Ramos (cell line): ENCODE data around the gene EPHA2.

Source experiments
- in situ Hi-C: fragments of 300-500 bp; cut with MboI; formaldehyde crosslinking; loops from one replicate; pipeline ENCODE4 v1.14.3; 2022; ENCODE audit warnings: low sequenced_read_pairs; ENCODE audit not compliant: unreplicated experiment

The EPHA2 gene

DNA sequence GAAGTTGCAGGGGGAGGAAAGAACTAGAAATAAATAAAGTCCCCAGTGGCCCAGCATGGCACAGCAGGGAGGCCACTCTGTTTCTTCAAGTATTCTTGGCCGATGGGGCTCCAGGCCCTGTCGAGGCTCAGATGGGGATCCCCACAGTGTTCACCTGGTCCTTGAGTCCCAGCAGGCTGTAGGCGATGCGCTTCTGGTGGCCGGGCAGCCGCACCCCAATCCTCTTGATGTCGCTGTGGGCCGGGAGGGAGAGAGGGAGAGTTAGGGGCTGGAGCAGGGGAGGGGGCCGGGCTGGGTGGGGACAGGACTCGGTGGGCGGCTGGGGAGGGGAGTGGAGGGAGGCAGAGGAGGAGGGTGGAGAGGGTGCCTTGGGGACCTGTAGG, 30.8 kb downstream of the EPHA2 start:
- in situ Hi-C loops: no loop called here

DNA sequence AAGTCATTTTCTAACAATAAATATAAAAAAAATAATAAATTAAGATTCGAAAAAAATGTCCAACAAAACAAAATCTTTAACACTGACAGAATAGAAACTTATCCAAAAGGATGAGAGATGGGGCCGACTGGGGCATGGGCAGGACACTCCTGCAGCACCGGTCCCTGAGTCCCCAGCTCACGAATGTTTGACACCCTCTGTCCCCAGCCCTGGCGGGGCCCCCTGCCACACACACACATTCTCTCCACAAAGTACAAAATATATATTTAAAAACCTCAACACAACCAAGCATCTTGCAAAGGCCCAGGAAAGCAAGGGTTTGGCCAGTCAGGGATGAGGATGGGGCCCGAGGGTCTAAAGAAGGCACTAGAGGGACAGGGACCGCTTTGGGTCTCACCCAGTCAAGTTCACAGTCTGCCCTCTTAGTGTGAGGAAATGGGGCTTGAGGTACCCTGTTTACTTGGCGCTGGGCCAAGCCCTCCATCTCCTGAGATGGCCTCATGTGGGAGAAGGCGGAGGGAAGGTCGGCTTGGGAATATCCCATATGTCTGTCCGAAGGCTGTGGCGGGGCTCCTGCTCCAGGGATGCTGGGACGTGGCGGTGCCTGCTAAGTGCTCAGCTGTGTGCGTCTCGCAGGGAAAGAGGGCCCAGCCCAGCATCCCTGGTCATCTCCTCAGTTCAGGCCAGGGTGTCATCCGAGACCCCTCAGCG, 31.3 kb downstream of the EPHA2 start:
- in situ Hi-C loops: no loop called here

DNA sequence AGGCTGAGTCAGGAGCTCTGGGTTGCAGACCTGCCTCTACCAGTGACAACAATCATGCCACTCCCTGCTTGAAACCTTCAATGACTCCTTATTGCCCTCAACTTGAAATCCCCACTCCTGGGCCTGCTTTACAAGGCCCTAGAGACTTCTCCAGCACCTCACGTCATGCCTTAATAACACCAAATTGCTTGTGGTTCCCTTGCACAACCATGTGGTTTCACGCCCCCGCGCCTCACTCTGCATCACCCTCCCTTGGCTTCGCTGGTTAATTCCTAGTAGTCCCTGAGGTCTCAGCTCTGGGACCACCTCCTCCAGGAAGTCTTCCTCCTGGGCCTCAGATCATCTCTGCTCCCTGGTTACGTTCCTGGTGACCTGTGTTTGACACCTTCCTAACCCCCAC, 33.0 kb downstream of the EPHA2 start:
- in situ Hi-C loops: no loop called here

DNA sequence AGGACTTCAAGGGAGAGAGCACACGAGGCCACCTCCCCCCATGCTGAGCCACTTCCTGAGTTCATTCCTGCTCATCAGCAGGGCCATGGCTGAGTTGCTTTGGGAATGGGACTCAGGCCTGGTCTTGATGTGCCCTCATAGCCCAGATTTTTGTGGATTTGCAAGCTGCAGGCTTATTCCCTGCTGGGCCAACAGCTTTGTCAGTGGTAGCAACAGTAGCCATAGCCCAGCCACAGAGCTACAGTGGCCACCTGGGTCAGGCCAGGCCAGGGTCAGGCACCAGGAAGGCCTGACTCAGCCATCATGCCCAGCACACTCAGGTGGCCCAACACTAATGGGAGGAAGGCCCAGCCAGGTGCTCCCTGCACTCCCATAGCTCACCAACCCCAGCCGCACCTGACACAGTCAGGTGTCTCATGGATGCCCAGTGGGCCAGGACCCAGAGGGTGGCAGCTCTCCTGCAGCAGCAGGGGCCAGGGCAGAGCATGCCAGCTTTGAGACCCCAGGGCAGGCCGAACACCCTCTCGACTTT, 33.5 kb downstream of the EPHA2 start:
- in situ Hi-C loops: no loop called here

DNA sequence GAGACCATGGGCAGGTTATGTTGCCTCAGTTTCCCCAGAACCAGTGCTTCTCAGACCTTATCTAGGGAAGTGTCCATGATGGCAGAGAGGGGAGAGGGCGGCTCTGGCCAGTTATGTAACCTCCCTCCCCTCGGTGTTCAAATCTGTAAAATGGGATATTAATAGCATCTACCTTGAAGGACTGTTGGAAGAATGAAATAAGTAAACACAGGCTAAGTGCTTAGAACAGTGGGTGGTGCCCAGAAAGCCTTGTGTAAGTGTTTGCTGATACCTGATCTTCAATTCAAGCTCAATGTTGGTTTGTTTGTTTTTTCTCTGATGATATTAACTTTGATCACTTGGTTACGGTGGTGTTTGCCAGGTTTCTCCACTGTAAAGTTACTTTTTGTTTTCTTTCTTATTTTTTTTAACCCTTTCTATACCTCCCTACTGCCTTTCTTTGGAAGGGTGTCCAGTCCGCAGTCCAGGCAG, 34.9 kb downstream of the EPHA2 start:
- in situ Hi-C loops: no loop called here

DNA sequence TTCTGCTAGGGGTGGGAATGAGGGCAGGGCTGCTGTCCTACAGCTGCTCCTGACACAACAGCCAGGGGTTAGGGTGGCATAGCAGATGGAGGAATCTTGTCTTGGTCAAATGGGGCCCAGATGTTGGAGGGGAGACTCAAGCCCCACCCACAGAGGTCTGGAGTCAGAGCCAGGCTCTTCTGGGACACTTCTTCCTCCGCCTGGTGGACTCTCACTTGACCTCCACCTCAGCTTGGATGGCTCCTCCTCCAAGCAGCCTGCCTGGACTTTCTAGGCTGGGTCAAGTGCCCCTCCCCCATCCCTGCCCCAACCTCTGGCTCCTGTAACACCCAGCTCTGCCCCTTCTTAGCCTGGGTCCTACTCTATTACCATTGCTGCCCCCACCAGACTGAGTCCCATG, 35.5 kb downstream of the EPHA2 start:
- in situ Hi-C loops: no loop called here

DNA sequence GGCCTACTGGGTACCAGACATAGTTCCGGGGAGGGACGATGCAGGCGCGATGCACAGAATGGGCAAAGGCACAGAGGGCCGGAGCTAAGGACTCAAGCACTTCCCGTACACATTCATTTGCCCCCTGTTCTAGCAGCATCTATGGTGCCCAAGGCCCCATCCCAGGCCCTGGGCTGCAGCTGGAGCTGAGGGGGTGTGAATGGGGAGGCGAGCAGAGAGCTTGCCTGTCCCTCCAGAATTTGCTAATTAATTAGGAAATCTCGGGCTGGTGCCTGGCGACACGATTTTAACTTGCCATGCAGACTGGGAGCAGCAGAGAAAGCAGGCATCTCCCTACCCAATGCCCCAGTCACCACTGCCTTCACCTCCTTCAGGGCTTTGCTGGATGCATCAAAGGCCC, 35.9 kb downstream of the EPHA2 start:
- in situ Hi-C loops: no loop called here

DNA sequence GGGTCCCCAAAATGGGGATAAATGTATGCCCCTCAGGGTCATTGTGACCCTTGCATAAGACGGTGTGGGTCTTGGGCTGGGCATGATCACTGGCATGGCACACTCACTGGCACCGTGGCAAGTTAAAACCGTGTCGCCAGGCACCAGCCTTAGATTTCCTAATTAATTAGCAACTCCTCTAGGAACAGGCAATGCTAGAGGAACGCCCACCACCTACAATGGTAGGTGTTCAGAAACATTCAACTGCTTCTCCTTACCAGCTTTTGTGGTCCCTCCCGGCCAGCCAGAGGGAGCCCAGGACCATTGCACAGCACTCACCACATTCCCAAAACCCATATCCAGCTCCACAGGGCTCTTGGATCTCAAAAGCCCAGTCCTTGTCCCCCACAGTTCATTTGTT, 36.4 kb downstream of the EPHA2 start:
- in situ Hi-C loops: no loop called here

DNA sequence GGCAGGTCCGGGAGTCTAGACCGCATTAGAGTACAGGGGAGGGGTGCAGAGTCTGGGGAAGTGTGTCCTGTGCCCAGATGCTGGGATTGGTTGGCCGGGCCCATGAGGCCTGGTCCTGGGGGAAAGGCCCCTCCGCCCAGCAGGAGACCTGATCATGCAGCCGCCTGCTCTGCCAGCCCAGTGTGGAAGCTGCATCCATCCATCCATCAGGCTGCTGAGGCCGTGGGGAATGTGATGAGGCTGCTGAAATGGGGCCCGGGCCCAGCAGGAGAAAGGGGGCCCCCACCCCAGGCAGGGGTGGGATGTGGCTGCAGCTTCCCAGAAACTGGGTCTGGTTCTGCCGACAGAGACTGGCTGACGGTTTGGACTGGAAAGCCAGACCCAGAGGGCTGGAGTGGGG, 37.2 kb downstream of the EPHA2 start:
- in situ Hi-C loops: no loop called here

DNA sequence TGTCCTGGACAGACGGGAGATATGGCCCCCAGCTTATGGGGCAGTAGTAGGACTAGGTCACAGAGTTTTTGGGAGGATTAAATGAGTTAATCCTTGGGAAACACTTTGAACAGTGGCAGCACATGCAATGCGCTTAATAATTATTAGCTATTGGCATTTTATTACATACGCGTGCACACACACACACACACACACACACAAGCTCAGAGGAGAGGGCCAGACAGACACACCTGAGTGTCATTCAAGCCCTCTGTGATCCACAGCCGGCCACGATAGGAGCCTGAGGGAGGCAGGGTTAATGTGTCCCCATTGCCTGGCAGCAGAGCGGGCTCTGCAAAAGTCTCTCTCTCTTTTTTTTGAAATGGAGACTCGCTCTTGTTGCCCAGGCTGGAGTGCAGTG, 37.9 kb downstream of the EPHA2 start:
- in situ Hi-C loops: no loop called here

DNA sequence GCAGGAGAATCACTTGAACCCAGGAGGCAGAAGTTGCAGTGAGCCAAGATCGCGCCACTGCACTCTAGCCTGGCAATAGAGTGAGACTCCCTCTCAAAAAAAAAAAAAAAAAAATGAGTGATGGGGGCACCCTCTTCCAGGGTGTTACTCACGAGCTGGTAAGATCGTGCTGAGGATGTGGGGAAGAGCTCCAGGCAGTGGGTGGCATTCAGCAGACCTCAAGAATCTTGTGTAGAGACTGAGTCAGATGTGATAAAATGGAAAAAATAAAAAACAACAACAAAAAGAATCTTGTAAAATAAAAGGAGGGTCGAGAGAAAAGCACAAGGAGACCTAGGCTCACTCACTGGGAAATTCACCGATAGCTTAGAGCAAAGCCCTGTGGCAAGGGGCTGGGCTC, 38.5 kb downstream of the EPHA2 start:
- in situ Hi-C loops: no loop called here

DNA sequence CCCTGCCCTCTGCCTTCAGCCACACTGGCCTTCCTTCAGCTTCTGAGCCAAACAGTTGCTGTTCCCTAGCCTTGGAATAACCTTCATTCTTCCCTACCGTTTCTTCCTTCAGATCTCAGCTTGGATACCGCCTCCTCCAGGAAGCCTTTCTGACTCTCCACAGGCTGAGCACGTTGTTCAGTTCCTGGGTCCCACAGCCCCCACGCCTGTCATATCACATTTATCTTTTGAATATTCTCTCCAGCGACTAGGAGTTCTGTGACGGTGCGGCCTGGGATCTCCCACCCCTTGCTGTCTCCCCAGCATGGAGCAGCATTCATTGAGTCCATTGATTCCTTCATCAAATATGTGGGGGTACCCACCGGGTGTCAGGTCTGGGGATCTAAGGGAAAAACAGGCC, 39.2 kb downstream of the EPHA2 start:
- in situ Hi-C loops: no loop called here

DNA sequence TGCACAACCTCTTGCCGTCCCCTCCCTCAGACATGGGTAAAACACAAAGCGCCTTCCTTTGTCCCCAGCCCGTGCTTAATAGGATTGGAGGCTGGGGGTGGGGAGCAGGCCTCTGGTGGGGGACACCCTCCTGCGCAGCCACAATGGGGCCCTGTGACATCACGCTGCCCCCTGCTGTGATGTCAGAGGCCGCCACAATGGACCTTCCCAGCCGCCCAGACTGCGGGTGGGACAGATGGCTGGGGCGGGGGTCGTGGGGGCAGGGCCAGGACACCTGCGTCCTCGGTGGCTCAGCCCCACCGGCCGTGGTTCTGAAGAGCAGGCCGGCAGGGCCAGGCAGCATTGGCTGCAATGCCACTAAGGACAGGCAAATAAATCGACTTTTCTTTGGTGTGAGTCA, 39.9 kb downstream of the EPHA2 start:
- in situ Hi-C loops: no loop called here

DNA sequence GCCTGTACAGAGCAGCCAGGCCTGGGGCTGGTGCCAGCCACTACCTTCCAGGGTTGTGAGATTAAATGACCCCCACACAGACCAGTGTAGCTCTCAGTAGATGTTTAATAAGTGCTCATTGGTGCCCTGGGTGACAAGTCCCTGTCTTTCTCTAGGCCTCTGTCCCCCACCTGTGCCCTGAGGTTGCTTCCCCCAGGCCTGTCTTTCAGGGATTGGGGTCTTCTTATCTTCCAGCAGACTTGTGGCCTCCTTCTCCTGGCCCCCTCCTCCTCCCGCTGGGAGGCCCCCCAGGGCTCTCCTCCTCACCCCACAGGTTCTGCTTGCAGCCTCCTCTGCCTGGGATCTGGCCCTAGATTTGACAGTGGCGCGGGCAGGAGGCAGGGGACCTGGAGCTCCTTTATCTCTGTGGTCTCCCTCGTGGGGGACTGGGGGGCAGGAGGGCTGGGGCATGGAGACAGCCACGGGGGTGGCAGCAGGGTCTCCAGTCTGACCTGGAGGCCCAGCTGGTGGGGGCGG, 40.3 kb downstream of the EPHA2 start:
- in situ Hi-C loops: no loop called here

DNA sequence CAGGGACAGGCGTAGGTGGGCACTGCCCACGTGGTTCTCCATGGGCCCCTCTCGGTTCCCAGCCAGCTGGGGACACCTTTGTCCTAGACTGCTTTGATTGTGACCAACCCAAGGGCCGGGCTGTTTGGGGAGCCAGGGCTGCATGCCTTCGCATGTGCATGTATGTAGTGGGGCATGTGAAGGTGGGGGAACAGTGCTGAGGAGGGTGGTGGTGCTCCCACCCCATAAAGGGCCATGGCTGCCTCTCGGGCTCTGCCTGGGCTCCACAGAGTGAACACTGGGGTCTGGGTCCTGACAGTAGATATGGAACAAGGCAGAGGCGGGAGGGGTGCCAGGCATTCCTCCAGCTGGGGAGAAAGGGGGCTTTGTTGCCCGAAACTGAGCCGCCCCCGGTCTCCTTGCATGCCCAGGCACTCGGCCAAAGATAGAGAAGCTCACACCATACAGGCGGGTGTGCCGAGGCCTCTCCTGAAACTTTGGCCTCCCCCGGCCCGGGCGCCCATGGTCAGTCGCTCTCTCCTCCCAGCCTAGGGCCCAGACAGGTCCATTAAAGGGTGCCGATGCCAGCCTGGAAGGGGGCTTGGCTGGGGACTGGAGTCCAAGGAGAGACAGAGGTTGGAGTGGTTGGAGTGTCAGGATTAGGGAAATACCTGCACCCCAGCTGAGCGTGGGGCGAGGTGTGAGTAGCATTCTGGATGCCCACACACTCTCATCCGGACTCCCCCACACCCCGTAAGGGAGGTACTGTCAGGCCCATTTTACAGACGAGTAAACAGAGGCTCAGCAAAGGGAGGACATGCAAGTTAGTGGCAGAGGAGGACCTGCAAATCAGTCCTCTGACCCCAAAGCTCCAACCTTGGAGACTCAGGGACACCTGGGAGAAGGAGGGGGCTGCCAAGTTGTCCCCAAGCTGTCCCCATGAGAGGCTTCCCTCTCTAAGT, 41.1 kb downstream of the EPHA2 start:
- in situ Hi-C loops: no loop called here

DNA sequence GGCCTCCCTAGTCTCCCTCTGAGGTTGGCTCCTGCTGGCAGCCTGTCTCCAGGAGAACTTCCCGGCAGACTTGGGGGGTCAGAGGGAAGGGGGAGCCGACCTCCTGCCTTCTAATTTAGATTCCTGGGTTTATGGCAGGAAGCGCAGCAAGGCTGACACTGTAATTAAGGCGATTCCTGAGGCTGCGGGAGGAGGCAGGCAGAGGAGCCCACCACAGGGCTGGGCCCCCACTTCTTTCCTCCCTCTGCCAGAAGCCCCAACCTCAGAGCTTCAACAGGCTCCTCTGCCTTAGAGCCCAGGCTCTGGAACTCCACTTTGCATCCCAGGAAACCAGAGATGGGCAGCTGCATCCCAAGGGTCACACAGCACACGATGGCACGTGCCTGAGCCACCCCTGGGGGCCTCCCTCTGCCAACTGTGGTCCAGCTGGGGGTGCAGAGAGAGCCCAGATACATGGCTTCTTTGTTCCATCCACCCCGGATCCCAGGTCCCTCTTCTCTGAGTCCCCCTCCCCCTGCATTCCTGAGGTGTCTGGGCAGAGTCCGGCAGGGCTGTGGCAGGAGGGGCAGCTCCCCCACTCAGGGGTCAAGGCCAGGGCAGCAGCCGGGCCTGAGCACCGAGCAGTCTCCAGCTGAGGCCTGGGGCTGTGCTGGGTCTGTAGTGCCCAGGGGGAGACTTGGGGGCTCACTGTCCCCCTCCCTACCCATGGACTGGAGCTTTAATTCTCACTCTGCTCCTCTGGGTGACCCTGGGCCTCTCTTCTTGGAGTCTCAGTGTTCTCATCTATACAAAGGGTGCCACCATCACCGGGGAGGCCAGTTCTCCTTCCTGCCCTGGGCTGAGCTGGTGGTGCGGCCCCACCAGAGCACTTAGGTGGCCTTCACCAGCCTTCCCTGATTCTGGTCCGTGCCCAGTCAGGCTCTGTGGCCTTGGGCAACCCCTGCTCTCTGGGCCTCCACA, 43.0 kb downstream of the EPHA2 start:
- in situ Hi-C loops: no loop called here

DNA sequence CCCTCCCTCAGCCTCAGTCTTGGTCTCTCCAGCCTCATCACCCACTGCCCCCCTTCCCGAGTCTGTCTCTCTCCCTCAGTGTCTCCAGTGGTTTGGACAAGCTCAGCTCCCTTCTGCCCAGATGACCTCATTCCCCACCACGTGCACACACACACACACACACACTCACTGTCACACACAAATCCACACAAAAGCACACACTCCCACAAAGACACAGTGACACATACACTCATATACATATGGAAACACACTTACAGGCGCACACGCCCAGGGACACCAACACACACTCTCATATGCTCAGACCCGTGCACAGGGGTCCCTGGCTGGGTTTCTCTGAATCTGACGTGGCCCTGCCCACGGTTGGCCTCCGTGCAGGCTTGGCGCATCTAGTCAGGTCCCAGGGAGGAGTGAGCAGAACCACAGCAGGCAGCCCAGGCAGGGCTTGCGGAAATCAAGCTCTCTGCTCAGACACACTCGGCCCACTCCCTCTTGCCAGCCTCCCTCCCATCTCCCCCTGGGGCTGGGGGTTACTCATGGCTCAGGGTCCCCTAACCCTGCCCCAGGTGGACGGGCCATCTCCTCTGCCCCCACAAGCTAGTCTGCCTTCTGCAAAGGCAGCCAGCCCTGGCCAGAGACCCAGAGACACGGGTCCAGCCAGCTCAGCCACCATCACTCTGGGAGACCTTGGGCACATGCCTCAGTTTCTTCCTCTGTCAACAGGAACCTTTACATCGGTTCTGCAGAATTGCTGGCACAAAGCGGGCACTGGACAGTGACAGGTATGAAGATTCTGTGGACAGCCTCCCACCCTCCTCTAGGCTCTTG, 43.9 kb downstream of the EPHA2 start:
- in situ Hi-C loops: no loop called here

DNA sequence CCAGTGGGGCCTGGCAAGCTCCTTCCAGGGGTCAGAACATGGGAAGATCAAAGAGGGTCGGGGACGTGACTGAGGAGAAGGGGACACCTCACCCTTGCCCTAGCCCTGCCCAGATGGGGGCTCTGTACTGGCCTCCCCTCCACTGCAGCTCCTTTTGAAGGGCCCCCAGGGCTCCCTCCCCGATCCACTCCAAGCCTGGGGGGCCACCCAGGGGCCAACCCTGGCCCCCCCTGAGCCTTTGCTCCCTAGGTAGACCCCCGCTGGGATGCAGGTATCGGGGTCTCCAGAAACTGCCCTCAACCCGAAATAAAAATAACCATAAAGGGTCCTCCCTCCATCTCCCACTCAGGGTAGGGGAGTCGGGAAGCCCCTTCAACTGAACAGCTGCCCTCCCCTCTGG, 45.0 kb downstream of the EPHA2 start:
- in situ Hi-C loops: no loop called here

DNA sequence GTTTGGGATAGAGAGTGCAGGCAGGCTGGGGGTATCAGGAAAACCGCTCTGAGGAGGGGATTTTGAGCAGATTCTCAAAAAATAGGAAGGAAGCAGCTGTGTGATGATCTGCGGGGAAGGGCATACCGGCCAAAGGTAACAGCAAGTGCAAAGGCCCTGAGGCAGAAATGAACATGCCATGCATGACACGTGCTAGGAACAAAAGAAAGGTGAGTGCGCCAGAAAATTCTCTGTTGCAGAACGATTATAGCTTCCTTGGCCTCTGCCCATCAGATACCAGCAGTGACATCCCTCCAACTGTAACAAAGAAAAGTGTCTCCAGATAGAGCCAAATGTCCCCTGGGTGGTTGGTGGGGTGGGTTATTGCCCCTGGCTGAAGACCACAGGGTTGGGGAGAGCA, 45.4 kb downstream of the EPHA2 start:
- in situ Hi-C loops: no loop called here
